ENCODE data around the gene HNRNPDL.
"Not testable (repeated sequence)": the region's sequence is repeated elsewhere in the genome, so short reads cannot be mapped to it uniquely, and the experiment has no call there.

Gene HNRNPDL

DNA sequence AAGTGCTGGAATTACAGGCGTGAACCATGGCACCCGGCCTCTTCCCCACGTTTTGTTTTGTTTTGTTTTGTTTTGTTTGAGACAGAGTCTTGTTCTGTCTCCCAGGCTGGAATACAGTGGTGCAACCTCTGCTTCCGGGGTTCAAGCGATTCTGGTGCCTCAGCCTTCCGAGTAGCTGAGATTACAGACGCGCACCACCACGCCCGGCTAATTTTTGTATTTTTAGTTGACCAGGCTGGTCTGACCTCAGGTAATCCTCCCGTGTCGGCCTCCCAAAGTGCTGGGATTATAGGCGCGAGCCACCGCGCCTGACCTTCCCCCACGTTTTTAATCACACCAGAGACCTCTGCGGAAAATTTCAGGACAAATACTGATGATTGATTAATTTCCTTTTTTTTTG, 2.3 kb upstream of the HNRNPDL start:
- DNase-seq (ENCODE audit: low read depth): no peak

DNA sequence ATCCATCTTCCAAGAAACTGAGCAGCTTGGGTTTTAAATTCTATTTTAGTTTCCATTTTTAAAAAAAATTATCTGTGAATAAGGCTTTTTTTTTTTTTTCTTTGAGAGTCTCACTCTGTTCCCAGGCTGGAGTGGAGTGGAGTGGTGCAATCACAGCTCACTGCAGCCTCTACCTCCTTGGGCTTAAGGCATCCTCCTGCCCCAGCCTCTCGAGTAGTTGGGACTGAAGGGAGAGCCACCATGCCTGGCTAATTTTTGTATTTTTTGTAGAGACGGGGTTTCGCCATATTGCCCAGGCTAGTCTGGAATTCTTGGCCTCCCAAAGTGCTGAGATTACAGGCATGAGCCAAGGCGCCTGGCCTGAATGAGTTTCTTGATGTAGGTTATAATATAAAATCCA, 1.6 kb upstream of the HNRNPDL start:
- no peak for DNase-seq (ENCODE audit: low read depth)

DNA sequence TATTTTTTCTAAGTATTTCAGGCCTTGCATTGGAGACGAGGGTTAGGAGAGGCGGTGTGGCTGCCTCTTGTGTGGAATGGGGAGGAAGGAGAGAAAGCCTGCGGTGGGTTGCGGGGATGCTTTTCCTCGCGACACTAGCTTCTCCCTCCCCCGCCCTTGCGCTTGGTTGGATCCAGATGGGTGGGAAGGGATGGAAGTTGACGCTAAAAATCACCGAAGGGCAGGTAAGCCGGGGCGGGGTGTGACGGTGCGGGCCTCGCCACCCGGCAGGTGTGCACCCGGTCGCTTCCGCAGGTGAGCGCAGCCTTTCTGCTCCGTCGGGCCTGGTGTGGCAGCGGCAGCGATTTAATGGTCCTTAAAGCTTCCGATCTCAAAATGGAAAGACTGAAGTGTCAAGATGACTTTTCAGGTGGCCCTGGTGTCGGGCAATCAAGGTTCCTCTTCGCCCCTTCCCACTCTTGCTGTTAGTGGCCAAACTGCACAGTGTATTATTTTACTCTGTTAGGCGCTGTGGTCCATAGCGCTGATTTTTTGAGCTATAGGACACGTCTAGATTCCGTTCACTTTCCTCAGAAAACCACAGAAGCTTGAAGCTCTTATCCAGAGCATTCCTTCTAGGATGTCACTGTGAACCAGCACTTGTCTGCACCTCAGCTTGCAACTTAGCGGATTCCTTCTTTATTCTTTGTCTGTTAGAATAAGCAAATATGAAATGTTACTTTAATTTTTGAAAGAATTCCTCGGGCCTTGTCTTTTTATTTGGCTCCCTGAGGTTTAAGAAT, 893 bp upstream of the HNRNPDL start:
- peak; percentile 54 for DNase-seq (ENCODE audit: low read depth)

DNA sequence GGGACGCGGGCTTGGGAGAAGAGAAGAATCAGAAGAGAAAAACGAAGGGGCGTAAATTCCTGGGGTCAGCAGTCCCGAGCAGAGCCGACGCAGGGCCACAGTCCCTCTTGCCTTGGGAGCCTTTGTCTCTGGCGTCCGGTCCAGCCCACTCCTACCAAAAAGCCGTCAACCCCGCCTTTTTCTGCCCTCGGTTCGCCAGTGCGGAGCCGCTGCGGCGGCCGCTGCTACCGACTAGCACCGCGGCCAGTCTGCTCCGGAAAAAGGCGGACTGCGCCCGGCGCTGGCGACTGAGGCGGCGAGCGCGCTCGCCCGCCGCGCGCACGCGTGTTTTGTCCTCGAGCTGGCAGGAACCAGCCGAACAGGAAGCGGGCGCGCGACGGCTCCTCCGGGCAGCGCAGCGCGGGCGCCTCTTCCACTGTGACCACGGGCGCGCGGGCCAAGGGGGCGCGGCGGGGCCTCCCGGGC, 502 bp downstream of the HNRNPDL start:
- DNase-seq (ENCODE audit: low read depth): no peak

DNA sequence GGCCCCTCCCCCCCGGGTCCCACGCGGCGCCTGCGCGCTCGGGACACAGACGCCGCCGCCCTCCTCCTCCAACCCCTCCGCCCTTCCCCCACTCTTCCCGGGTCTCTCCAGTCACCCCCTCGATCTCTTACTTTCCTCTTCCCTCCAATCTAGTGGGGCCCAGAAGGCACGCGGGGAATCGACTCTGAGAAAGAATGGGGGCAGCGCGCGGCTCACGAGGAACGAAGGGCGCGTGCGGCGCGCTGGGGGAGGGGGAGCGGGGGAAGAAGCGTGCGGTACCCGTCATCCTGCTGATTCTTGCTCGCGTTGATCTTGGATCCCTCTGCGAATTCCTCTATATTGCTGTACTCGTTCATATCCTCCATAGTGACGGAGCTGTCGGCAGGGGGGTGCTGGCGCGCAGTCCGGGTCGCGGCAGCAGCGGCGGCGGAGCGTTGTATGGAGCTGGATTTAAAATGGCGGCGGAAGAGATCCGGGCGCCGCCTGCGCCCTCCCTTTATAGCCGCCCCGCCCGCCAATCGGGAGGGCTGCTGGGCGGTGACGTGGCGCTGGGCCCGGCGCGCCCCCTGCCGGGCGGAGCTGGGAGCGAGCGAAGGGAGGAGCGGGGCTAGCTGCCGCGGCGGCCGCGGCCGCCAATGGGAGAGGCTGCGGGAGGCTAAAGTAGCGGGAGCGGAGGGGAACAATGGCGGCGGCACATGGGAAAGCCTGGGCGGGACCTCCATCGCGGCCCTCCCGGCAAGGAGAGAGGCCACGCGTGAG, 1.1 kb downstream of the HNRNPDL start:
- peak; percentile 84 for DNase-seq (ENCODE audit: low read depth)

DNA sequence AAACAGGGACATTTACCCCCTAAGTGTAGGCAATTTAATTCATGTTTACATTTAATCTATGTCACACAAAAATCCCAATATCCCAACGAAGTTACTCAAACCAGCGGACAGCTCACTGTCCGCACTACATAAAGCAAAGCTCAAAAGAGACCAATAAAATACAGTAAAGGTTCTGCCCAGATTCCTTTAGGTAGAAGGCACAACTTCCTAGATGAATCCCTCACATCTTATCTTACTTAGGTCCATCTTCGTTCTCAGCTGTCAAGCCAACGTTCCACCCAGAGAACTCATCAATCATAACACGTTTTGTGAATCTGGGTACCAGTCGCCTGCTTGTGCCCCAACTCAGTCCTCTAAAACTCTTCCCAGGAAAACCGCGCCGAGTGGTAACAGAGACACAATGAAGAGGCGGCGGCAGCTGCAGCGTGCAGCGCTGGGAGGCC, 1.7 kb downstream of the HNRNPDL start:
- no peak for DNase-seq (ENCODE audit: low read depth)

DNA sequence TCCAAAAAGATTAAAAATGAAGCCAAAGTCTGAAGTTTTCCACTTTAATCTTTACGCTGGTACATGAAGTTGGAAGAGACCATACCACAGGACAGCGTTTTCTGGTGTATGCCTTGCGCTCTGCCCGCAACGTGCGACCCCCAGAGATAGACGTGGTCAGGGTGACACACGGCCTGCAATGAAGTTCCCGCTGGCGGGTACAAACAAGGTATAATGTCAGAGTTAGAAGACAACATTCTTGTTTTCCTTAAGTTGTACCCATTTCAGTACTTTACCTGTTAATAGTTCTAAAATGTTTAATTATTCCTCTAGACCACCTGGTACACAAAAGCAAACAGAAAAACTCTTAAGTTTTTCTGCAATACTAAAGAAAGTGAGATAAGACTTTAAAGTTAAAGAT, 4.8 kb downstream of the HNRNPDL start:
- DNase-seq (ENCODE audit: low read depth): no peak

DNA sequence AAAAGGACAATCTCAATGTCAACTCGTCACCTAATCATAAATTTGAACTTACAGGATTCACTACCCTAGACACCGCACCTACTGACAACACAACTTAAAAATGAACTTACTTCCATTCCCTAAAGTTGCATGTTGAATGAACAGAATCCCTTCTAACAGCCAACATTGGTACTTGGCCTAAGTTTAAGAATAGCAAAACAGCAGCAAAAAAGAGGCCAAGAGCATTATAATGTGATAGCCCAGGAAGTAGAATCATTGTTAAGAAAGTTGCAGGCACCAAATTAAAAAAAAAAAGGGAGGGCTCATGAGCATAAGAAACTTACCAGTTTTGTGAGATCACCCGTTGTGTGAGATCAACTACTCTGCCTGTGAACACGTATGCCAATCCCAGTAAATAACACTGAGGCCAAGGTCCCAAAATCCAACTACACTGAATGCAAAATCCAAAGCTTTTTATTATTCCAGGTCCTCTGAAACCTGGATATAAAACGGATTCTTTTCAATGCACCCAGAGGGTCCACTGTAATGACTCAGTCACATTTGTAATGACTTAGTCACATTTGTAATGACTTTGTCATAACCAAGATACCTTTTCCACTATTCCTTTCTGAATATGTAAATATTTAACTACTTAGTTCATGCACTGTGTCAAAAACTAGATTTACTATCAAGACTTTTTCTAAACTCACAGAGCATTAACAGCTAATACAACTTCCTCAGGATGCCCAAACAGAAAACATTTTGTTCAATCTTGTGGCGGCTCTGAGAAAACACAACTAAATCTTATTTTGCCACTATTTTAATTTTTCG, 6.8 kb downstream of the HNRNPDL start:
- DNase-seq (ENCODE audit: low read depth): peak; percentile 87

DNA sequence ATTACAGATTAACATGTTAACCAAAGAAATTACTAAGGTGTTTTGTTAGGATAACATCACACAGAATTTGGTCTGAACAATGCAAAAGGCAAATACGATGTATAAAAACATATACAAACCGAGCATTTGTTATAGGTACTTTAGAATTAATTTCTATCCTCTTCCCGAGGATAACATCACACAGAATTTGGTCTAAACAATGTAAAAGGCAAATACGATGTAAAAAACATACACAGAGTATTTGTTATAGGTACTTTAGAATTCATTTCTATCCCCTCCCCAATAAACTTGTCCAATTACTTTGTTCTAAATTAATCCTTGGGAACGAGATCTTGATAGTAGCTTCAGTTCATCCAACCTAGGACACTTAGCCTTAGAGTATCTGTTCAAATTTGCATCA, 7.6 kb downstream of the HNRNPDL start:
- no peak for DNase-seq (ENCODE audit: low read depth)

DNA sequence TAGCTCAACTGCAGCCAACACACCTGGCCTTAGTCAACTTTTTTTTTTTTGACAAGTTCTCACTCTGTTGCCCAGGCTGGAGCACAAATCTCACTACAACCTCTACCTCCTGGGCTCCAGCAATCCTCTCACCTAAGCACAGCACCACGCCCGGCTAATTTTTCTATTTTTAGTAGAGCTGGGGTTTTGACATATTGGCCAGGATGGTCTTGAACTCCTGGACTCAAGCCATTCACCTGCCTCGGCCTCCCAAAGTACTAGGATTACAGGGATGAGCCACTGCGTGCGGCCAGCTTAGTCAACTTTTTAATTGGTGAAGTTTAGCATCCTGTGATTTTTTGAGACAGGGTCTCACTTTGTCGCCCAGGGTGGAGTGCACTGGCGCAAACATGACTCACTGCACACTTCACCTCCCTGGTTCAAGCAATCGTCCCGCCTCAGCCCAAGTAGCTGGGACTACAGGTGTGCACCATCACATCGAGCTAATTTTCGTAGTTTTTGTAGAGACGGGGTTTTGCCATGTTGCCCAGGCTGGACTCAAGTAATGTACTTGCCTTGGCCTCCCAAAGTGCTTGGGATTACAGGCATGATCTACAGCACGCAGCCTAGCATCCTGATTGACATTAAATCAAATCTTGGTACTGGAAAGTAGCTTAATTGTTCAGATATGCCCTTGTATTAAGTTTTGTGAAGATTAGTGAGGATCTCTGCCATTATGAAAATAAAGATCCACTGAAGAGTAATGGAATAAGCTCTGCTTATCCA, 8.3 kb downstream of the HNRNPDL start:
- DNase-seq (ENCODE audit: low read depth): peak; percentile 19

DNA sequence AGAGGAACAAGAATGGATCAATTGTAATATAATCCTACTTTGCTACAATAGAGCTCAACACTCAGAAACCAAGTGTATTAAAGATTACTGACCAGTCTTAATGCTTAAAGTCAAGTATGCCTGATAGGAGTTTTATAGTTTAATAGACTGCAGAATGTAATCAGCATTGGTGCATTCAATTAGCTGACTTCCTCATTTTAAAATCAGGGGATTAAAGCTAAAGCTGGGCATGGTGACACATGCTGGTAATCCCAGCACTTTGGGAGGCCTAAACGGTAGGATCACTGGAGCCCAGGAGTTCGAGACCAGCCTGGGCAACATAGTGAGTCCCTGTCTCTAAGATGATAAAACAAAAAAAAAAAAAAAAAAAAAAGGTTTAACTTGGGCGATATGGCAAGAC, 10.8 kb downstream of the HNRNPDL start:
- no peak for DNase-seq (ENCODE audit: low read depth)

DNA sequence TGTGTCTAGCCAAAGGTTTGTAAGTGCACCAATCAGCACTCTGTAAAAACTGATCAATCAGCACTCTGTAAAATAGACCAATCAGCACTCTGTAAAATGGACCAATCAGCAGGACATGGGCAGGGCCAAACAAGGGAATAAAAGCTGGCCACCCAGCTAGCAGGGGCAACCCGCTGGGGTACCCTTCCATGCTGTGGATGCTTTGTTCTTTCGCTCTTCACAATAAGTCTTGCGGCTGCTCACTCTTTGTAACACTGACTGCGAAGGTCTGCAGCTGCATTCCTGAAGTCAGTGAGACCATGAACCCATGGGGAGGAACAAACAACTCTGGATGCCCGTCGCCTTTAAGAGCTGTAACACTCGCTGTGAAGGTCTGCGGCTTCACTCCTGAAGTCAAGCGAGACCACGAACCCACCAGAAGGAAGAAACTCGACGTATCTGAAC, 14.3 kb downstream of the HNRNPDL start:
- no peak for DNase-seq (ENCODE audit: low read depth)

DNA sequence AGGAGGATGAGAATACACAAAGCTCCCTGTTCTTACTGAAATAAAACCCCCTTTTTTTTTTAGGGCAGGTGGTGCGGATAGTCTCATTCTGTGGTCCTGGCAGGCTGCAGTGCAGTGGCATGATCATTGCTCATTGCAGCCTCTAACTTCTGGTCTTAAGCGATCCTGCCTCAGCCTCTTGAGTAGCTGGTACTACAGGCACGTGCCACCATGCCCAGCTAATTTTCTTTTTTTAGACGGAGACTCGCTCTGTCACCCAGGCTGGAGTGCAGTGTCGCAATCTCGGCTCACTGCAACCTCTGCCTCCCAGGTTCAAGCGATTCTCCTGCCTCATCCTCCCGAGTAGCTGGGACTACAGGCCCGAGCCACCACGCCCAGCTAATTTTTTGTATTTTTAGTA, 15.2 kb downstream of the HNRNPDL start:
- not testable (repeated sequence) for DNase-seq (ENCODE audit: low read depth)

DNA sequence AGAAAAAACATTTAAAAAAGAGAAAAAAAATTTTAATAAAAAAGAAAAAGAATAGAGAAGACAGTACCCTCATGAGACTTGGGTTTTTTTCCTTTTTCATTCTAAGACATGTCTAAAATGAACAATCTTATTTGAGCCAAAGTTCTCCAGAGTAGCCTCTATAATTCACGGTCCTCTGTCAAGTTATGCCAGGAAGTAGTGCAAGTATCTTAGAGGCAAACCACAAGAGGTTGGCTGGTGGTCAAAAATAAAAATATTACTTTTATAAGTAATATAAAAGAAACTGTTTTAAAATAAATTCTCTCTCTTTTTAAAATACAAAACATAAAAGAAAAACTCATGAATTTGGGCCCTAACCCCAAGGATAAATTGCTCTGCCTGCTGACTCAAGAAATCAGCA, 26.5 kb downstream of the HNRNPDL start:
- DNase-seq (ENCODE audit: low read depth): no peak

DNA sequence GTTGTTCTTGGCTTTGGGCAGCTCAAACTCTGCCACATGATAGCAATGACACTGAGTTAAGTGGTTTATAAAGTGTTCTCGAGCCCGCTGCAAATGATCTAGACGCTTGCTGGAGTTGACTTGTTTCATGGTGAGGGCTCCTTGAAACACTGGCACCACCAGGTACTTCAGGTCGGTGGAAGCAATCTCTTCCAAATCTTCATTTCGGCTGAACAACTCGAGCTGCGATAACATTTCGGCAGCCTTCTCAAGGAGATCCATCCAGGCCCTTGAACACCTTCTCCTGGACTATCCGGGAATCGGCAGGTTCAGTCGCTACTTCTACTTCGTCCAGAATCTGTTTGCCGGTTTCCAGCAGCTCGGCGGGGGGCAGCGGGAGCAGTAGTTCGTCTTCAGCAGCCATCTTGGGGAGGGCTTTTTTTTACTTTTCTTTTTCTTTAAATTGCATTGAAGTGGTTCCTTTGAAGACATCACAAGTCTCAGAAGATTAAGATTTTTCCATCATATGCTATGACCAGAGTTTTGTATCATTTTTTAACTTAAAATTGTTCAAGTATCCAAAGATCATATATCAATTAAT, 28.0 kb downstream of the HNRNPDL start:
- no peak for DNase-seq (ENCODE audit: low read depth)

DNA sequence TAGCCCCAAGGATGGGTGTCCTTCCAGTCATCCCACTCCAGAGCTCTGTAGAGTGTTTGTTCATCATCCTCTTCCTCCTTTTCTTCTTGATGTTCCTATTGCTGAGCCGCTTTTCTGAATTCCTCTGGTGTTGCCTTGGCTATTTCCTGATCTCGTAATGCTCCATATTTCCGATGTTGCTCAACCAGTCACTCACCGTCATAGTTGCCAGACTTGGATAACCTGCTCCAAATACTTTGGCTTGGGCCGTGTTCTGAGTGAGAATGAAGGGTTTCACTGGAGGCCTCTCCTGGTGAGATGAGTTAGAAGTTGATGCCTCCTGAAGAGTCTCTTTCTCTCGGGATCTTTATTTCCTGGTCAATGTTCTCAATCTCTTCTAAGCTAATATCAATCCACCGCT, 28.7 kb downstream of the HNRNPDL start:
- DNase-seq (ENCODE audit: low read depth): no peak

DNA sequence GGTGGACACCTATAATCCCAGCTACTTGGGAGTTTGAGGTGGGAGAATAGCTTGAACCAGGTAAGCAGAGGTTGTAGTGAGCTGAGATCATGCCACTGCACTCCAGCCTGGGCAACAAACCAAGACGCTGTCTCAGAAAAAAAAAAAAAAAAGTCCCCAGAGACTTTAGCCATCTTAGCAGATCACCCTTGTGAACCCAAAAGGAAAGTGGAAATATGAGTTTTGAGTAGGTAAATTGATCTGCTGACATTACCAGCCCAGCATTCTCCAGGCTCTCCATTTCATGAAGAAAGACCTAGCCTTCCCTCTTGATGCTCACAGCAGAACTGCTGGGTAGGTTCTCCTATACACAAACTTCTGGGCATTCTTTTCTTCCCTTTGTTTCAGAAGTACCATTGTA, 32.0 kb downstream of the HNRNPDL start:
- DNase-seq (ENCODE audit: low read depth): no peak

DNA sequence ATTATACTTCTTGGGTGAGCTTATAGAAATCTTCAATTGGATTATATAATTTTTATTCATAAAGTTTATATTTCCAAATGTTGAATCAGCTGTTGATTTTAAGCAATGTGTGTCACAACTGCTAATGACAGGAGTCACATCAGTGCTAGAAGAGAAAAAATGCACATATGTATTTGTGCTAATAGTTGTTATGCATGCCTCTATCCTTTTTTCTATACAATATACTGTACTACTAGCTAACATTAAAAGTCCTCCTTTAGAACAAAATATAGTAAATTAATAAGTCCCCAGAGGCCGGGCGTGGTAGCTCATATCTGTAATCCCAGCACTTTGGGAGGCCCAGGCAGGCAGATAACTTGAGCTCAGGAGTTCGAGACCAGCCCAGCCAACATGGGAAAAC, 32.7 kb downstream of the HNRNPDL start:
- DNase-seq (ENCODE audit: low read depth): no peak

DNA sequence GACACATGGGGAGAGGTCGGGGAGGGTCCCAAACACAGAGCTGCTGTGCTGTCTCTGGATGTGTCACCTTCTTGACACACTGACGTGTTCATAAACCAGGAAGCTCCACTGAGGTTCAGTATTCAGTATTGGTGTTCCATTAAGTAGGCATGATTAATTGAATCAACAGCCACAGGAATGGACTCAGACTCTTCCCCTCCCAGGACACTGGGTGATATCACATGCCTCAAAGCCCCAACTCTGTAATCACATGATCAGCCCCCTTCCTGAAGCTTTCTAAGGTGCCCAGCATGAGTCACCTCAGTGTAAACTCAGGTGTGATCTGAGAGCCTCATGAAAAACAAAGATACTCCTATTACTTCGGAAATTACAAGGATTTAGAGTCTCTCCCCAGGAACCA, 35.4 kb downstream of the HNRNPDL start:
- DNase-seq (ENCODE audit: low read depth): no peak

DNA sequence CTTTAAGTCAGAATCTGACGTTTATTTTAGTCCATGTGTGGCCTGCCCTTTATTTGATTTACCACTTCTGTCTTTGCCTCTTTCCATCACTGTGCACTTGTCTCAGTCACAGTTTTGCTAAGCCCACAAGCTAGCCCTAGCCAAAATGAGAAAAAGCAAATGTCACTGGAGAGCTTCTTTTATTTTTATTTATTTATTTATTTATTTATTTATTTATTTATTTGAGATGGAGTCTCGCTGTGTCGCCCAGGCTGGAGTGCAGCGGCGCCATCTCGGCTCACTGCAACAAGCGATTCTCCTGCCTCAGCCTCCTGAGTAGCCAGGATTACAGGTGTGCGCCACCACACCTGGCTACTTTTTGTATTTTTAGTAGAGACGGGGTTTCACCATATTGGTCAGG, 40.2 kb downstream of the HNRNPDL start:
- DNase-seq (ENCODE audit: low read depth): not testable (repeated sequence)

DNA sequence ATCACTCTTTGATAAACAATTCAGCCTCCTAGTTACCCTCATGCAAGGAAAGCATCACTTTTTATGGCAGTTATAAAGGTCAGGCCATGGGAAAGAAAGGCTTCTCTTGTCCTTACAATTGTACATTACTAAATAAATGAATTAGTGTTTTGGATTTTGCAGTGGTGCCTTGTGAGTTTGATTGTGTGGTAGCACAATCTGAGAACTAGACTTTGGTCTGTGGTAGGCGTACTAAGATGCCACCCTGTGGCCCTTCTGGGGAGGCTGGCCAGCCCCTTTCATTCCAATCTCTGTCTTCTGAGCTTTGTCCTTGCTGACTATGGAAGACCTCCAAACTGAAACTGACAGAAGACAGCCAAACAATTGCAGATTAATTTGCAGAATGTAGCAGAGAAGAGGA, 41.9 kb downstream of the HNRNPDL start:
- DNase-seq (ENCODE audit: low read depth): no peak

Measured in ELR (cell line).